ENCODE measurements around the gene KRTAP9-1. TPM values are rescaled to one million over a fixed set of nuclear protein-coding genes. Genes with fewer than 3 reads are reported as not detected.
"Not testable (repeated sequence)": the region's sequence is repeated elsewhere in the genome, so short reads cannot be mapped to it uniquely, and the experiment has no call there.

Gene KRTAP9-1, protein sequence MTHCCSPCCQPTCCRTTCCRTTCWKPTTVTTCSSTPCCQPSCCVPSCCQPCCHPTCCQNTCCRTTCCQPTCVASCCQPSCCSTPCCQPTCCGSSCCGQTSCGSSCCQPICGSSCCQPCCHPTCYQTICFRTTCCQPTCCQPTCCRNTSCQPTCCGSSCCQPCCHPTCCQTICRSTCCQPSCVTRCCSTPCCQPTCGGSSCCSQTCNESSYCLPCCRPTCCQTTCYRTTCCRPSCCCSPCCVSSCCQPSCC
- total RNA-seq = not detected

DNA sequence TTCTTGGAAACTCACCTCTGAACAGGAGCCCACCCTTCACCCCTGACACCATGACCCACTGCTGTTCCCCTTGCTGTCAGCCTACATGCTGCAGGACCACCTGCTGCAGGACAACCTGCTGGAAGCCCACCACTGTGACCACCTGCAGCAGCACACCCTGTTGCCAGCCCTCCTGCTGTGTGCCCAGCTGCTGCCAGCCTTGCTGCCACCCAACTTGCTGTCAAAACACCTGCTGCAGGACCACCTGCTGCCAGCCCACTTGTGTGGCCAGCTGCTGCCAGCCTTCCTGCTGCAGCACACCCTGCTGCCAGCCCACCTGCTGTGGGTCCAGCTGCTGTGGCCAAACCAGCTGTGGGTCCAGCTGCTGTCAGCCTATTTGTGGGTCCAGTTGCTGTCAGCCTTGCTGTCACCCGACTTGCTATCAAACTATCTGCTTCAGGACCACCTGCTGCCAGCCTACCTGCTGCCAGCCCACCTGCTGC is at the start of gene KRTAP9-1:
Gene KRTAP9-1, plus strand, starts transcription at position 51 of the 482 bp plus-strand sequence. Its CDS starts 0 bp downstream, at position 51.
- DNase-seq; H3K4me3 Mint-ChIP-seq; H3K27ac Mint-ChIP-seq; H3K9me3 Mint-ChIP-seq; H3K27me3 Mint-ChIP-seq (ENCODE audit: low read depth); intact Hi-C loops (cut with micrococcal nuclease); H3K4me1 Mint-ChIP-seq (ENCODE audit: low read depth); H3K36me3 Mint-ChIP-seq (ENCODE audit: low read depth): not testable (repeated sequence)
- CTCF ChIA-PET = interaction anchor here (1.1 kb wide), 1 partner anchor 444 kb away, joined by 4 read pairs; no protein-coding TSS in a partner anchor

DNA sequence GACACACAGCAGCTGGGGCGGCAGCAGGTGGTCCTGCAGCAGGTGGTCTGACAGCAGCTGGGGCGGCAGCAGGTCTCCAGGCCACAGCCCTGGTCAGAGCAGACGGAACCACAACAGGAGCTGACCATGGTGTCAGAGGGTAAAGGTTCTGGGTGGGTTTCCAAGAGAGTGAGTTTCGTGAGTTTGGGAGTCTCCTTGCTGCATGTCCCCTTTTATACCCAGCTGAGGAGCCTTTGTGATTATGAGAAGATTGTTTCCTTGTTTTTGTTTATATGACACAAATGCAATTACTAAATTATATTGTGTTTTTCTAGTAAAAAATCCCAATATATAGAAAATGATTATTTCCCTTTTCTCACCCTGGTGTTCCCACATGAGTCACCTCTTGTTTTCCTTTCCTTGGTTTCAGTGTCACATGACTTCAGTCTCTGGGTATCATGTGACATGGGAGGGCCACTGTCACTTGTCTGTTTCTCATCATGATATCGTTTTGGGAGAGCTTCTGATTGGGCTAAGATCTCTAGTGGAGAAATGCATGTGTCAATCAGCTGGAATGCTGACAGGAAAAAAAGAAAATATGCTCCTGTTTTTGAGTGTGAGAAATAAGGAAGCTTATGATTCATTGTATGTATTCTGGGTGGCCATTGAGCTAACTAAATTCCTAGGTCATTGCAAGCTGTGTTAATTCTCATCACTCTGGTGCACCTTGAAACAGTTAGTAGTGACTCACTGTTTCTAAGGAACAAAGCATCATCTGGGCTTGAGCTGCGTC is 49.1 kb upstream of the KRTAP9-1 start, which contains the start of gene KRTAP4-6:
Gene KRTAP4-6, minus strand, starts transcription at position 185 of the 772 bp plus-strand sequence. Its CDS starts 57 bp downstream, at position 128.
- Mint-ChIP-seq H3K36me3 (ENCODE audit: low read depth) (no peaks in the 10 kb centered on the region), H3K27me3 (ENCODE audit: low read depth) (no peaks in the 10 kb centered on the region), H3K27ac (no peak within 1 kb of the TSS), H3K9me3 (peaks cover 23% of the 10 kb centered on the region), H3K4me3 (no peak within 1 kb of the TSS), H3K4me1 (ENCODE audit: low read depth) (no peaks in the 10 kb centered on the region)
- DNase-seq = no peak
- intact Hi-C loops (cut with micrococcal nuclease) = no loop called here
- CTCF ChIA-PET = no interaction called here

DNA sequence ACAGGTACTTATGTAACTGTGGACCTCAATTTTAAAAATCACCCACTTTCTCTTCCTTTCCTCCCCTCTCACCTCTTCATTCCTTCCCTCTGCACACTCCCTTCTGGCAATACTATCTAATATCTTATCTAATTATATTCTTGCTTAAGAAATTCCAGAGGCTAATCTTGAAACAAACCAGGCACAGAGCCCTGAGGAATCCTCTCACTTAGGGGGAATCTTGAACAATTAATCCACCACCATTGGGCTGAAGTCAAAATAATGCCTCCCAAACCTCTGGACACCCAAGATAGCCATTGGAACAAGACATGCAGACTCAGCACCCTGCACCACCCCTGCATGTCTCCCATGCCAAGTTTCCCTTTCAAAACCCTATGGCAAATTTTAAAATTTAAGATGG is 48.3 kb upstream of the KRTAP9-1 start:
- no peak for DNase-seq
- intact Hi-C loops (cut with micrococcal nuclease) = no loop called here

DNA sequence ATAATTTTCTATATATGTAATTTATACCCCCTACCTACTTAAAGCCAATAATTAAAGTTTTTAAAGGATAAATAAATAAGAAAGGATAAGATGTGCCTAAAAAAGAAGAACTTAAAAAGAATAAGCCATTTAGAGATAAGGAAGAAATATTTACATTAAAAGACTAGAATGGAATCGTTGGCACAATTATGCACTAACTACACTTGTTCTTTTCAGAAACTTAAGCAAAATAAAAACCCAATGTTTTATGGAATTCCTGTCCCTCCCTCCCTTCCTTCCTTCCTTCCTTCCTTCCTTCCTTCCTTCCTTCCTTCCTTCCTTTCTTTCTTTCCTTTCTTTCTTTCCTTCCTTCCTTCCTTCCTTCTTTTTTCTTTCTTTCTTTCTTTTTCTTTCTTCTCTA is 44.8 kb upstream of the KRTAP9-1 start:
- no peaks in the 10 kb centered on the region for H3K4me1 Mint-ChIP-seq (ENCODE audit: low read depth)
- H3K27ac Mint-ChIP-seq = no peak overlapping the region
- CTCF ChIA-PET = no interaction called here
- intact Hi-C loops (cut with micrococcal nuclease) = no loop called here
- no peak overlapping the region for H3K4me3 Mint-ChIP-seq
- no peak for DNase-seq
- H3K36me3 Mint-ChIP-seq (ENCODE audit: low read depth) = no peaks in the 10 kb centered on the region
- no peaks in the 10 kb centered on the region for H3K27me3 Mint-ChIP-seq (ENCODE audit: low read depth)
- peaks cover 17% of the 10 kb centered on the region for H3K9me3 Mint-ChIP-seq

More for the DNA sequence above, 48.3 kb upstream of the KRTAP9-1 start:
- Mint-ChIP-seq H3K36me3 (ENCODE audit: low read depth) (no peaks in the 10 kb centered on the region), H3K27me3 (ENCODE audit: low read depth) (no peaks in the 10 kb centered on the region), H3K27ac (no peak overlapping the region), H3K4me3 (no peak overlapping the region), H3K9me3 (peaks cover 23% of the 10 kb centered on the region), H3K4me1 (ENCODE audit: low read depth) (no peaks in the 10 kb centered on the region)
- CTCF ChIA-PET = no interaction called here

DNA sequence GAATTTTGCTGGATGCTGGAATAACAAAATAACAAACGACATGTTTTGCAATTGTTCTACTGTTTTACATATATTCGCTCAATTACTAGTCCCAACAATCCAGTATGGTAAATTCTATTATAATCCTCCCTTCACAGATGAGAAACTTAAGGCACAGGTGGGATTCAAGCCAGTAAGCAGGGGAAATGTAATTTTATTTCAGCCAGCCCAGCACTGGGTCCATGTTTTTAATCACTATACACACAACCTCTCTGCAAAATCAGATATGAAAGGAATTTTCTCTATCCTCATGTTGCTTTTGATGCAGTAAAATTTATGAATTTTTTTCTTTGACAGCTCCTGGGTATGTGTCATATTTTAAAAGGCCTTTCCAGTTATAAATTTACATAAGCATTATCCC is 44.4 kb upstream of the KRTAP9-1 start:
- H3K36me3 Mint-ChIP-seq (ENCODE audit: low read depth) = no peaks in the 10 kb centered on the region
- H3K27ac Mint-ChIP-seq = no peak overlapping the region
- H3K4me3 Mint-ChIP-seq = no peak overlapping the region
- CTCF ChIA-PET = no interaction called here
- H3K27me3 Mint-ChIP-seq (ENCODE audit: low read depth) = no peaks in the 10 kb centered on the region
- DNase-seq = no peak
- intact Hi-C loops (cut with micrococcal nuclease) = no loop called here
- no peaks in the 10 kb centered on the region for H3K4me1 Mint-ChIP-seq (ENCODE audit: low read depth)
- peaks cover 17% of the 10 kb centered on the region for H3K9me3 Mint-ChIP-seq

DNA sequence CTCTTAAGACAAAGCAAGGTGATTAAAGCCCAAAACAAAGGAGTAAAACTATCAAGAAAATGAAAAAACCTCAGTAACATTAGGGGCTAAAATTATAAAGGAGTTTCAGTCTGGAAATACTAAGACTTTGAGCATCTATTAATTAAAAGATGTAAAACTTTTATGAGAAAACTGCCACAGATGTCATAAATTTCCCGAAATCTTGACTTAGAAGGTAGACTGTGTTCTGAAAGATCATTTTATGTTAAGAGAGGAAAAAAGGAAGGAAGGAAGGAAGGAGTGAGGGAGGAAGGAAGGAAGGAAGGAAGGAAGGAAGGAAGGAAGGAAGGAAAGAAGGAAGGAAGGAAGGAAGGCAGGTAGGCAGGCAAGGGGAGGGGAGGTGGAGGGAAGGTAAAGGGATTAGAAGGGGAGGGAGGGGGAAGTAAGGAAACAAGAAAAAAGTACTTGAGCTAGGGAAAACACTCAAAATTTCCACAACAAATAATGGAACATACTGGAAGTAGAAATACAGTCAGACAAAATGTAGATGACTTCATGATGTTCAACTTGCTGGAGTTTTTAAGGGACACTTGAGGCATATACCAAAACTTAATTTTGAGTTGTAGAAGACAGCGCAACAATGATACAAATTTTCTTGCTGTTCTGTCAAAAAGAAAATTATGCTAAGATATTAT is 42.0 kb upstream of the KRTAP9-1 start:
- Mint-ChIP-seq H3K27me3 (ENCODE audit: low read depth) (no peaks in the 10 kb centered on the region), H3K27ac (no peak overlapping the region), H3K9me3 (peaks cover 9% of the 10 kb centered on the region), H3K36me3 (ENCODE audit: low read depth) (no peaks in the 10 kb centered on the region), H3K4me3 (no peak overlapping the region), H3K4me1 (ENCODE audit: low read depth) (no peaks in the 10 kb centered on the region)
- no peak for DNase-seq
- intact Hi-C loops (cut with micrococcal nuclease) = no loop called here
- CTCF ChIA-PET = no interaction called here

DNA sequence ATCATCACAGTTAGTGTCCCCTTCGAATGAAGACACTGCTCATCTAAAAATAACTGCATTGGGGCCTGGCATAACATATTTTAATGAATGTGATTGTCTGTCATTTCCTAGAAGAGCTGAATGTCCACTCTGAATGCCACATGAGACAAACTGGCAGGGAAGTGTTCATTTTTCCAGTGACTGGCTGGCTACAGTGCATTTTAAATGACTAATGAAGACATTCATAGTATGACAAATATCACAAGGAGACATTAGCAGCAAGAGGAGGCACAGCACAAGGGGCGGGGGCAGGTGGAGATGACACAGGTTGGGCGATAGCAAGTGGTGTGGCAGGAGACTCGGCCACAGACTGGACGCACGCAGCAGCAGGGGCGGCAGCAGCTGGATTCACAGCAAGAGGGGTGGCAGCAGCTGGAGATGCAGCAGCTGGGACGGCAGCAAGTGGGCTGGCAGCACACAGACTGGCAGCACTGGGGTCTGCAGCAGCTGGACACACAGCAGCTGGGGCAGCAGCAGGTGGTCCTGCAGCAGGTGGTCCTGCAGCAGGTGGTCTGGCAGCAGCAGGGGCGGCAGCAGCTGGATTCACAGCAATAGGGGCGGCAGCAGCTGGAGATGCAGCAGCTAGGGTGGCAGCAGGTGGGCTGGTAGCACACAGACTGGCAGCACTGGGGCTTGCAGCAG is 40.6 kb upstream of the KRTAP9-1 start:
- H3K27ac Mint-ChIP-seq; H3K4me1 Mint-ChIP-seq (ENCODE audit: low read depth); intact Hi-C loops (cut with micrococcal nuclease); CTCF ChIA-PET; H3K4me3 Mint-ChIP-seq; DNase-seq; H3K9me3 Mint-ChIP-seq; H3K36me3 Mint-ChIP-seq (ENCODE audit: low read depth); H3K27me3 Mint-ChIP-seq (ENCODE audit: low read depth): not testable (repeated sequence)

DNA sequence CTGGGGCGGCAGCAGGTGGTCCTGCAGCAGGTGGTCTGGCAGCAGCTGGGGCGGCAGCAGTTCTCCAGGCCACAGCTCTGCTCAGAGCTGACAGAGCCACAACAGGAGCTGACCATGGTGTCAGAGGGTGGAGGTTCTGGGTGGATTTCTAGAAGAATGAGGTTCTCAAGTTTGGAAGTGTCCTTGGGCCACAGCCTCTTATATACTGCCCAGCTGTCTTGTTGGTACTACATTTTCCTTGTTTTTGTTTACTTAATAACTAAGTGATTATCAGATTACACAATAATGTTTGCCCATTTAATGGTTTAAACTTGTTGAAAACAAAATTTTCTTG is 40.1 kb upstream of the KRTAP9-1 start, which contains the start of gene KRTAP4-5:
Gene KRTAP4-5, minus strand, starts transcription at position 174 of the 334 bp plus-strand sequence. Its CDS starts 58 bp downstream, at position 116.
- Mint-ChIP-seq H3K9me3 (no peaks in the 10 kb centered on the region), H3K27me3 (ENCODE audit: low read depth) (peaks cover 2% of the 10 kb centered on the region), H3K4me1 (ENCODE audit: low read depth) (no peaks in the 10 kb centered on the region), H3K36me3 (ENCODE audit: low read depth) (no peaks in the 10 kb centered on the region), H3K27ac (no peak within 1 kb of the TSS), H3K4me3 (no peak within 1 kb of the TSS)
- no peak for DNase-seq
- intact Hi-C loops (cut with micrococcal nuclease) = no loop called here
- CTCF ChIA-PET = interaction anchor here (1.1 kb wide), 1 partner anchor 26 kb away, joined by 3 read pairs; no protein-coding TSS in a partner anchor

DNA sequence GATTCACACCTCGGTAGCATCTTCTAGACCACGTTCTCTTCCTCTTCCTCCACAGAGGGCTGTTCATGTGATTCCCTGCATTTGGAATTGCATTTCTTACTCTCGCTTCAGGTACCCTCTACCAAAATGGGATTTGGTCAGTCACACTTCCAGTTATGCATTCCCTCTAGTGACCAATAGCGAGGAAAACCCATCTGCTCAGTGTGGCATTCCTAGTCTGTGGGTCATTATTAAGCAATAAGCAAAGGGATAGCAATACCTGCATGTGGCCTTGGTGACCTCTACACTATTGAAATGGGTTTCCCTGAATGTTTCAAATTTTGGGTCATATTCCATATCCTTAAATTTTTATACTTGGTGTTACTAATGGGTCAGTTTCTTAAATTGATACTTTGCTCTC is 39.7 kb upstream of the KRTAP9-1 start:
- H3K4me3 Mint-ChIP-seq = no peak overlapping the region
- H3K4me1 Mint-ChIP-seq (ENCODE audit: low read depth) = no peaks in the 10 kb centered on the region
- H3K27me3 Mint-ChIP-seq (ENCODE audit: low read depth) = peaks cover 2% of the 10 kb centered on the region
- DNase-seq = no peak
- no peak overlapping the region for H3K27ac Mint-ChIP-seq
- no peaks in the 10 kb centered on the region for H3K36me3 Mint-ChIP-seq (ENCODE audit: low read depth)
- intact Hi-C loops (cut with micrococcal nuclease) = no loop called here
- H3K9me3 Mint-ChIP-seq = no peaks in the 10 kb centered on the region
- CTCF ChIA-PET = interaction anchor here (1.1 kb wide), 1 partner anchor 25 kb away, joined by 3 read pairs; no protein-coding TSS in a partner anchor

DNA sequence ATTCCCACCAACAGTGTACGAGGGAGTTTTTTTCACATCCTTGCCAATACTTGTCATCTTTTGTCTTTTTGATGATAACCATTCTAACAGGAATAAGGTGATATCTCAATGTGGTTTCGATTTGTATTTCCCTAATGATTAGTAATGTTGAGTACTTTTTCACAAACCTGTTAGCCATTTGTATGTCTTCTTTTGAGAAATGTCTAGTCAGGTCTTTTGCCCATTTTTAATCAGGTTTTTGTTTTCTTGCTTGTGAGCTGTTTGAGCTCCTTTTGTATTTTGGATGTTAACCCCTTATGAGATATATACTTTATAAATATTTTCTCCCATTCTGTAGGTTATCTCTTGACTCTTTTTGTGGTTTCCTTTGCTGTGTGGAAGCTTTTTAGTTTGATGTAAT is 38.2 kb upstream of the KRTAP9-1 start:
- Mint-ChIP-seq H3K36me3 (ENCODE audit: low read depth) (no peaks in the 10 kb centered on the region), H3K4me1 (ENCODE audit: low read depth) (no peaks in the 10 kb centered on the region), H3K27me3 (ENCODE audit: low read depth) (peaks cover 4% of the 10 kb centered on the region), H3K9me3 (no peaks in the 10 kb centered on the region), H3K4me3 (no peak overlapping the region), H3K27ac (no peak overlapping the region)
- DNase-seq = no peak
- intact Hi-C loops (cut with micrococcal nuclease) = no loop called here
- CTCF ChIA-PET = no interaction called here

DNA sequence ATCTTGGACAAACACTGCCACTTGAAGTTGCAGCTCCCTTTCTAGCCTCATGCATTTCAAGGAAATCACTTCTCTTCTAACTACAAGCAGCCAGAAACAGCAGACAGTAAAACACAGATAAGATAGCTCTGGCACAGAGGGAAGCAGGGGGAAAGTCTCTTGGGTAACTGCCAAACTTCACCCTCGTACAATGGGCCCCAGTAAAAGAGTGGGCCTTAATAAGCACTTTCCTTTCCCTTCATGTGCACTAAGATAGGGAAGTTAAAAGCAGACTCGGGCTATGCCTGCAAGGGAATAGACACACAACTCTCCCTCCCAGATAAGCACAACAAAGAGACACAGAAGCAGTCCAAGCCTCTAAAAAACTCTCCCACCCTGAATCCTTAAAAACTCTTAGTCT is 35.8 kb upstream of the KRTAP9-1 start:
- CTCF ChIA-PET = no interaction called here
- Mint-ChIP-seq H3K4me1 (ENCODE audit: low read depth) (no peaks in the 10 kb centered on the region), H3K27me3 (ENCODE audit: low read depth) (peaks cover 4% of the 10 kb centered on the region), H3K4me3 (no peak overlapping the region), H3K27ac (no peak overlapping the region), H3K36me3 (ENCODE audit: low read depth) (no peaks in the 10 kb centered on the region), H3K9me3 (no peaks in the 10 kb centered on the region)
- DNase-seq = no peak
- intact Hi-C loops (cut with micrococcal nuclease) = no loop called here

DNA sequence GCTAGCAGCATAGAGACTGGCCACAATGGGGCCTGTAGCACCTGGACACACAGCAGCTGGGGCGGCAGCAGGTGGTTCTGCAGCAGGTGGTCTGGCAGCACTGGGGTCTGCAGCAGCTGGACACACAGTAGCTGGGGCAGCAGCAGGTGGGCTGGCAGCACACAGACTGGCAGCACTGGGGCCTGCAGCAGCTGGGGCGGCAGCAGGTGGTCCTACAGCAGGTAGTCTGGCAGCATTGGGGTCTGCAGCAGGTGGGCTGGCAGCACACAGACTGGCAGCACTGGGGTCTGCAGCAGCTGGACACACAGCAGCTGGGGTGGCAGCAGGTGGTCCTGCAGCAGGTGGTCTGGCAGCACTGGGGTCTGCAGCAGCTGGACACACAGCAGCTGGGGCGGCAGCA is 29.5 kb upstream of the KRTAP9-1 start:
- H3K27me3 Mint-ChIP-seq (ENCODE audit: low read depth); H3K4me1 Mint-ChIP-seq (ENCODE audit: low read depth); intact Hi-C loops (cut with micrococcal nuclease); H3K27ac Mint-ChIP-seq; H3K9me3 Mint-ChIP-seq; H3K4me3 Mint-ChIP-seq; H3K36me3 Mint-ChIP-seq (ENCODE audit: low read depth); DNase-seq: not testable (repeated sequence)
- CTCF ChIA-PET = interaction anchor here (0.6 to 0.7 kb wide), 2 partner anchors 211 to 337 kb away, joined by 4 read pairs; no protein-coding TSS in a partner anchor

All from activated naive CD4-positive, alpha-beta T cell treated with anti-CD3 and anti-CD28 coated beads for 36 hours (primary cell).